ENCODE data around the gene ABHD17A.

DNA sequence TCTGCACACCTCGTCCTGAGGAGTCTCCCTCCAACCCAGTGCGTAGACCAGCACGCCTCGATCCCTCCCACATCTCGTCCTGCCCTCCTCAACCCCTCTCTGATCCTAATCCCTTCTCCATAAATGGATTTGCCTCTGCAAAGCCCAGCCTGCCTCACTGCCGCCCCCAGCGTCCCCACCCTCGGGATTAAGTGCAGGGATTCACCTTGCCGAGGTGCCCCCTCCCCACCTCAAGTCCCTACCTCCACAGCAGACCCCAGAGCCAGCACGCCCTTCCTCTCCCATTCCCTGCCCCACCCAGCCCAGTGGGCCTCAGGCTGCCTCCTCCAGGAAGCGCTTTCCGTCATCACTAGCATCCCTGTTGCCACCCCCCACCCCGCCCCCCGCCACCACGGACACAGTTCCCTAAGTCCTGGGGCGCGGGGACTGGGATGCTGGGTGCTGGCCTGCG lies 25.9 kb downstream of the ABHD17A start:
- TF ChIP-seq CSDC2 (CRISPR knock-in tag; IDR thresholded peaks at IDR 0.05) (no peak), ZFP3 (CRISPR knock-in tag; IDR thresholded peaks at IDR 0.05) (no peak), ZNF70 (CRISPR knock-in tag; IDR thresholded peaks at IDR 0.05) (no peak), PPARA (CRISPR knock-in tag; IDR thresholded peaks at IDR 0.05; ENCODE audit: borderline replicate concordance) (no peak), ZFP30 (CRISPR knock-in tag; IDR thresholded peaks at IDR 0.05) (no peak), ARNTL (CRISPR knock-in tag; IDR thresholded peaks at IDR 0.05; ENCODE audit: borderline replicate concordance, low read depth) (no peak), OSR1 (CRISPR knock-in tag; IDR thresholded peaks at IDR 0.05) (no peak), ESRRG (CRISPR knock-in tag; IDR thresholded peaks at IDR 0.05) (no peak), GLIS3 (CRISPR knock-in tag; IDR thresholded peaks at IDR 0.05) (no peak), RARB (CRISPR knock-in tag; IDR thresholded peaks at IDR 0.05) (no peak)
- TF ChIP-seq, protein P1, sequence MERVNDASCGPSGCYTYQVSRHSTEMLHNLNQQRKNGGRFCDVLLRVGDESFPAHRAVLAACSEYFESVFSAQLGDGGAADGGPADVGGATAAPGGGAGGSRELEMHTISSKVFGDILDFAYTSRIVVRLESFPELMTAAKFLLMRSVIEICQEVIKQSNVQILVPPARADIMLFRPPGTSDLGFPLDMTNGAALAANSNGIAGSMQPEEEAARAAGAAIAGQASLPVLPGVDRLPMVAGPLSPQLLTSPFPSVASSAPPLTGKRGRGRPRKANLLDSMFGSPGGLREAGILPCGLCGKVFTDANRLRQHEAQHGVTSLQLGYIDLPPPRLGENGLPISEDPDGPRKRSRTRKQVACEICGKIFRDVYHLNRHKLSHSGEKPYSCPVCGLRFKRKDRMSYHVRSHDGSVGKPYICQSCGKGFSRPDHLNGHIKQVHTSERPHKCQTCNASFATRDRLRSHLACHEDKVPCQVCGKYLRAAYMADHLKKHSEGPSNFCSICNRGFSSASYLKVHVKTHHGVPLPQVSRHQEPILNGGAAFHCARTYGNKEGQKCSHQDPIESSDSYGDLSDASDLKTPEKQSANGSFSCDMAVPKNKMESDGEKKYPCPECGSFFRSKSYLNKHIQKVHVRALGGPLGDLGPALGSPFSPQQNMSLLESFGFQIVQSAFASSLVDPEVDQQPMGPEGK (CRISPR knock-in tag; IDR thresholded peaks at IDR 0.05; ENCODE audit: borderline replicate concordance) = no peak
